NCI-H345 treated with DMSO at 0.1 percent for 48 hours (cell line): ENCODE data around the gene OR2Z1.
"Not testable (repeated sequence)": the region's sequence is repeated elsewhere in the genome, so short reads cannot be mapped to it uniquely, and the experiment has no call there.

Experiments used
- DNase-seq: peaks from one replicate; lab custom pipeline; 2025; ENCODE audit not compliant: unreplicated experiment; lab: John Stamatoyannopoulos, UW

The OR2Z1 gene

DNA sequence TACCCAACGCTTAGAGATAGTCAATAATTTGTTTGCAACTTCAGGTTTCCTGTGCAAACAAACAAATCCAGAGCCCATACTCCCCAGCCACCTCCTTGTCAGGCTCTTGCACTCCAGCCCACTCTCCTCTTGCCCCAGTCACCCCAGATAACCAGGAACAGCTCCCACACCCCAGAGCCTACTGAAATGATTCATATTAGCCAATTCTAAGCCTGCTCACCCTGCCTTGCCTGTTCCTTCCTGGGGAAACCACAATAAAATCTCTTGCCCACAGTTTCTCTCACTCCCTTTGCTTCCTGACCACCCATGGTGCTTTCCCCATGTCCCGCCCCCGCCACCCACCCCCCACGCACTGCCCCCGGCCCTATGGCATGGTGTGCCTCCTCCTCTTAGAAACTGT, 19.1 kb upstream of the OR2Z1 start:
- DNase-seq: no peak

DNA sequence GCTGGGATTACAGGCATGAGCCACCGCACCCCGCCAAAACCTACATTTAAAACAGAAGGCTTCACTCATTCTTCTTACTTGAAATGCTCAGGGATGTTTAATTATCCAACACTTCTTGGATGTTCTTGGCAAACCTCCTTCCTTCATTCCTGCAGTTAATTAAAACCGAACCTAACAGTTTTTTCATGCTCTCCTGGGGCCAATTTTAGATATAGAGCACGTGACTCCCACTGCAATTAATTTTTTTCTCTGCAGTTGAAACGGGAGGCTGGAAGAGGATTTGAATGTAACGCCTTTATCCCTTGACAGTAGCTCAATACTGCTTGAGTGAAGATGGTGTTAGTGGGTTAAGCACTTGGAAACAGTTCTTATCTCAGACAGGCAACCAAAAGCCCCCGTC, 18.2 kb upstream of the OR2Z1 start:
- no peak for DNase-seq

DNA sequence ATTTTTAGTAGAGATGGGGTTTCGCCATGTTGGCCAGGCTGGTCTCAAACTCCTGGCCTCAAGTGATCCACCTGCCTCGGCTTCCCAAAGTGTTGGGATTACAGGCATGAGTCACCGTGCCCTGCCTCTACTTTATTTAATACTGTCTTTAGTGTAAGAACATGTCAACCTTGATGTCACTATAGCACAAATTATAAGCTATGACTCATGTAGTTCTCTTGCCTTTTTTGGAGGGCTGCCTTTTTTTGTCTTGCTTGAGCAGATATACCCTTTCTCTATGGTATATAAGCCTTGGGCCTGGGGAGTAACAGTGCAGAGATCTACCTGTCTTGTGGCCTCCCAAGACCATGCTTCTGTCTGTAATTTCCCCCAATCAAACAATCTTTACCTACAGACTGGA, 16.1 kb upstream of the OR2Z1 start:
- not testable (repeated sequence) for DNase-seq

DNA sequence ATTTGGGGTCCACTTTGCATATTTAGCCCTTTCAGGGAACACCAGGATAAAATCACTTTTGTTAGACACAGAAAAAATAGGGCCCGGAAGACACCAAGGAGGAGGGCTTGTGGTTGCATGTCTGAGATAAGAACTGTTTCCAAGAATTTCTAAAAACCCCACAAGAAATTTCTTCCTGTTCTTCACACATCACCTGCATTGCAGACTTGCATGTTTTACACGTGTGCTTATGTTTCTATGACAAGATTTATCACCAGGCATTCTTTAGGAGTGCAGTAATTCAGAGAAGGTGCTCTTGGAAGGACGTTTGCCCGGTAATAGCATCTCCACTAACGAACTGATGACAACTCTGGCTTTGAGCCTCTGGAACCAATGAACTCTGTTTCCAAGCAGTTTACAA, 15.7 kb upstream of the OR2Z1 start:
- no peak for DNase-seq

DNA sequence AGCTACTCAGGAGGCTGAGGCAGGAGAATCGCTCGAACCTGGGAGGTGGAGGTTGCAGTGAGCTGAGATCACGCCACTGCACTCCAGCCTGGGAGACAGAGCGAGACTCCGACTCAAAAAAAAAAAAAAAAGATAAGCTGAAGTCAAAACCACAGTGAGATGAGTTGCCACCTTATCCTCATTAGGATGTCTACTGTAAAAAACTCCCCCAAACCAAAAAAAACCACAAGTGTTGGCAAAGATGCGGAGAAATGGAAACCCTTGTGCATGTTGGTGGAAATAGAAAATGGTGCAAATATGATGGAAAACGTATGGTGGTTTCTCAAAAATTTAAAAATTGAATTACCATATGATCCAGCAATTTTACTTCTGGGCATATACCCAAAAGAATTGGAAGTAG, 11.1 kb upstream of the OR2Z1 start:
- not testable (repeated sequence) for DNase-seq

DNA sequence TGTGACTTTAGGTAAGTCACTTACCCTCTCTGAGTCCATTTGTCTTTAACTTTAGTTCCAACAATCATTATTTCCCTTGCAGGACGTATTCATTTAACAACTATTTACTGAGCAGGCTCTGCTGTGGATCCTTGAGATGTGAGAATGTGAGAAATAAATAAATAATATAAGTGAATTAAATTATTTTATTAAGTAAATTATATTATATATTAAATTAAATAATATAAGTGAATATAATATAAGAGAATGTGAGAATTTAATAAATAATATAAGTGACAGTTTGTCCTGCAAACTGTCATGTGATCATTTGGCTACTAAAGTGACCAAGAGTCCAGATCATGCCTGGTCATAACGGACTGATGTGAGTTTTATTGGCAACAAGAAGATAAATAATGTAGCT, 598 bp downstream of the OR2Z1 start:
- DNase-seq: no peak

DNA sequence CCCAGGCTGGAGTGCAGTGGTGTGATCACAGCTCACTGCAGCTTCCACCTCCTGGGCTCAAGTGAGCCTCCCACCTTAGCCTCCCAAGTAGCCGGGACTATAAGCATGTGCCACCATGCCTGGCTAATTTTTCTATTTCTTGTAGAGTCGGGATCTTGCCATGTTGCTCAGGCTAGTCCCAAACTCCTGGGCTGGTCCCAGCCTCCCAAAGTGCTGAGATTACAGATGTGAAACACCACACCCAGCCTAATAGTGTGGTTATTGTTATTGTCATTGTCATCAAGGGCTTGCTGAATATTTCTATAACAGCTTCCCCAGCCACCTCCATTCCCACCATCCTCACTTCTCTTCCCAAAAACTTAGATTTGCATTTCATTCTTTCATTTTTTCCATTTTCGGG, 2.8 kb downstream of the OR2Z1 start:
- no peak for DNase-seq

DNA sequence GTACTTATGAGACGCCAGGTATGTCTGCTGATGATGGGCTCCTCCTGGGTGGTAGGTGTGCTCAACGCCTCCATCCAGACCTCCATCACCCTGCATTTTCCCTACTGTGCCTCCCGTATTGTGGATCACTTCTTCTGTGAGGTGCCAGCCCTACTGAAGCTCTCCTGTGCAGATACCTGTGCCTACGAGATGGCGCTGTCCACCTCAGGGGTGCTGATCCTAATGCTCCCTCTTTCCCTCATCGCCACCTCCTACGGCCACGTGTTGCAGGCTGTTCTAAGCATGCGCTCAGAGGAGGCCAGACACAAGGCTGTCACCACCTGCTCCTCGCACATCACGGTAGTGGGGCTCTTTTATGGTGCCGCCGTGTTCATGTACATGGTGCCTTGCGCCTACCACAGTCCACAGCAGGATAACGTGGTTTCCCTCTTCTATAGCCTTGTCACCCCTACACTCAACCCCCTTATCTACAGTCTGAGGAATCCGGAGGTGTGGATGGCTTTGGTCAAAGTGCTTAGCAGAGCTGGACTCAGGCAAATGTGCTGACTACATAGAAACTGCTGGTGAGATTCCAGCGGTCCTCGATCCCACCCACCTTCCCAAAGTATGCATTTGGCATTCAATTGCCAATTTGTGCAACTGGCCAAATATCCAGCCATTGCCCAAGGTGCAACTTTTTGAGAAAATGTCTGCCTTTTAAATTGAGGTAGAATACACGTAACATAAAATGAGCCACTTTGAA, 10.2 kb downstream of the OR2Z1 start:
- DNase-seq: no peak

DNA sequence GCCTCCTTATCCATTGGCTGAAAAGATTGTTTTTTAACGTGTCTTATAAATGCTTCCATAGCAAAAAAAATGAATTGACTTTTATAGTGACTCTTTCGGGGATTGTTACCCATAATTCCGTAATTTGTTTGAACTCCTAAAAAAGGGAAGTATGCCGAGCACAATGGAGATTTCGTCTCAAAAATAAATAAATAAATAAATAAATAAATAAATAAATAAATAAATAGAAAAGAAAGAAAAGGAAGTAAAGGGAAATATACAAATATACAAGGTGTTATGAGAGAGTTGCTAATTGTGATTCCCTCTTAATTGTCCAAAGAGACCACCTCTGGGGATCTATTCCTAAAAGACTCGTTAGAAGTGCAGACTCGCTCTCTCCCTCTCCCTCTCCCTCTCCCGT, 16.9 kb downstream of the OR2Z1 start:
- no peak for DNase-seq

DNA sequence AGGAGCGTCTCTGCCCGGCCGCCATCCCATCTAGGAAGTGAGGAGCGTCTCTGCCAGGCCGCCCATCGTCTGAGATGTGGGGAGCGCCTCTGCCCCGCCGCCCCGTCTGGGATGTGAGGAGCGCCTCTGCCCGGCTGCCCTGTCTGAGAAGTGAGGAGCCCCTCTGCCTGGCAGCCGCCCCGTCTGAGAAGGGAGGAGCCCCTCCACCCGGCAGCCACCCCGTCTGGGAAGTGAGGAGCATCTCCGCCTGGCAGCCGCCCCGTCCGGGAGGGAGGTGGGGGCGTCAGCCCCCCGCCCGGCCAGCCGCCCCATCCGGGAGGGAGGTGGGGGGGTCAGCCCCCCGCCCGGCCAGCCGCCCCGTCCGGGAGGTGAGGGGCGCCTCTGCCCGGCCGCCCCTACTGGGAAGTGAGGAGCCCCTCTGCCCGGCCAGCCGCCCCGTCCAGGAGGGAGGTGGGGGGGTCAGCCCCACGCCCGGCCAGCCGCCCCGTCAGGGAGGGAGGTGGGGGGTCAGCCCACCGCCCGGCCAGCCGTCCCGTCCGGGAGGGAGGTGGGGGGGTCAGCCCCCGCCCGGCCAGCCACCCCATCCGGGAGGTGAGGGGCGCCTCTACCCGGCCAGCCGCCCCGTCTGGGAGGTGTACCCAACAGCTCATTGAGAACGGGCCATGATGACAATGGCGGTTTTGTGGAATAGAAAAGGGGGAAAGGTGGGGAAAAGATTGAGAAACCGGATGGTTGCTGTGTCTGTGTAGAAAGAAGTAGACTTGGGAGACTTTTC, 18.0 kb downstream of the OR2Z1 start:
- not testable (repeated sequence) for DNase-seq

DNA sequence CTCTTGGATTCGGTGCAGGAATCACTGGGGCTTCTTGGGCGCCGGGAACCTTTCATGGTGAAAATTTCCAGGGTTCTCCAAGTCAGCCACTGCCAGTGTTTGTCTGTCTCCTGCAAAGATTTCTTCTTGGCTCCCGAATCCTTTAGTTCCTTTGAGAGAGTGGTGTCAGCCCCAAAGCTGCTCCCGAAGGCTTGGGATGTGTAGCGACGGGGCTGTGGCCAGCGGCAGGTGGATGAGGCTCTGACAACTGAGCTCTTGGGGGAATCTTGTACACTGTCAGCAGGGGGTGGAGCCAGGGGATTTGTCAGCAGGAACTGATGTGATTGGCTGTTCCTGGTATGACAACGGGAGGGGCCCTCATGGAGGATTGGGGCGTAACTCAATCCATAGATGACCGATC, 45.8 kb downstream of the OR2Z1 start:
- not testable (repeated sequence) for DNase-seq

DNA sequence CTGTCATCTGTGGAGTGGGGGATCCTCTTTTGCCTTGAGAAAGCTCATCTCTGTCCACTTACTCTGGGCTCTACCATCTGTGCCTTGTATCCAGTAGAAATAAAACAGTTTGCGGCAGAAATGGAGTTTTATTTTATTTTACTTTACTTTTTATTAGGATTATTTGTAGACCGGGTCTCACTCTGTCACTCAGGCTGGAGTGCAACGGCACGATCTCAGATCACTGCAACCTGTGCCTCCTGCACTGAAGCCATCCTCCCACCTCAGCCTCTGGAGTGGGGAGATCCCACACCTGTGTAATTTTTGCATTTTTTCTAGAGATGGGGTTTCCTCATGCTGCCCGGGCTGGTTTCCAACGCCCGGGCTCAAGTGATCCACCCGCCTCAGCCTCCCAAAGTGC, 47.8 kb downstream of the OR2Z1 start:
- DNase-seq: not testable (repeated sequence)

DNA sequence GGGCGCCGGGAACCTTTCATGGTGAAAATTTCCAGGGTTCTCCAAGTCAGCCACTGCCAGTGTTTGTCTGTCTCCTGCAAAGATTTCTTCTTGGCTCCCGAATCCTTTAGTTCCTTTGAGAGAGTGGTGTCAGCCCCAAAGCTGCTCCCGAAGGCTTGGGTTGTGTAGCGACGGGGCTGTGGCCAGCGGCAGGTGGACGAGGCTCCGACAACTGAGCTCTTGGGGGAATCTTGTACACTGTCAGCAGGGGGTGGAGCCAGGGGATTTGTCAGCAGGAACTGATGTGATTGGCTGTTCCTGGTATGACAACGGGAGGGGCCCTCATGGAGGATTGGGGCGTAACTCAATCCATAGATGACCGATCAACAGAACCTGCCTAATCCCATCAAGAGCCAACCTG, 52.2 kb downstream of the OR2Z1 start:
- DNase-seq: not testable (repeated sequence)
